ENCODE measurements around the gene FPR3.

The FPR3 gene, protein sequence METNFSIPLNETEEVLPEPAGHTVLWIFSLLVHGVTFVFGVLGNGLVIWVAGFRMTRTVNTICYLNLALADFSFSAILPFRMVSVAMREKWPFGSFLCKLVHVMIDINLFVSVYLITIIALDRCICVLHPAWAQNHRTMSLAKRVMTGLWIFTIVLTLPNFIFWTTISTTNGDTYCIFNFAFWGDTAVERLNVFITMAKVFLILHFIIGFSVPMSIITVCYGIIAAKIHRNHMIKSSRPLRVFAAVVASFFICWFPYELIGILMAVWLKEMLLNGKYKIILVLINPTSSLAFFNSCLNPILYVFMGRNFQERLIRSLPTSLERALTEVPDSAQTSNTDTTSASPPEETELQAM

DNA sequence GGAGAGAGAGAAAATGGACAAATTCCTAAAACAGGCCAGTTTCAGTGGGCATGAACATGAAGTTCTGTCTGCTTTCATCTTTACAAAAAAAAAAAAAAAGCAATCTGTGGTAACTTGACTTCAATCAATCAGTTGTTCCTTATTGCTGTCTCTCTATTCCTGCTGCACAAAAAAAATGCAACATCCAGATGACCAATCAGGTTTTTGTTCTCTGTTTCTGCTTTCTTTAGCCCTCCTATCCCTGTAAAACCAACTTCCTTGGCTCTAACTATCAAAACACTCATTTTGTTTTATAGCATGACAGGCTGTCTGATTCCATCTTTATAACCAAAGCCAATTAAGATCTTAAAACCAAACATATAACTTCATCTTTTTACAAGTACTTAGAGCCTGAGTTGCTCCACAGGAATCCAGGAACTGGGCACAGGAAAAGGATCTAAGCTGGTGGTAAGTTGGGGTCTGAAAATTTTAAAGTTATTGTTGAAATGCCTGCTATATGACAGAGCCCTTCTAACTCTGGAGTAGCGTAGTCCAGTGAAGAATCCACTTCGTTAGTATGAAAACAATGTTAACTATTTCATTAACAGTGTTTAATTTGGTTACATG lies at the start of gene FPR3:
FPR3 (plus strand) TSS at position 273 of the 606 bp plus-strand sequence. CDS start 28,592 bp downstream, outside the sequence.
- TF ChIP-seq, protein P1, sequence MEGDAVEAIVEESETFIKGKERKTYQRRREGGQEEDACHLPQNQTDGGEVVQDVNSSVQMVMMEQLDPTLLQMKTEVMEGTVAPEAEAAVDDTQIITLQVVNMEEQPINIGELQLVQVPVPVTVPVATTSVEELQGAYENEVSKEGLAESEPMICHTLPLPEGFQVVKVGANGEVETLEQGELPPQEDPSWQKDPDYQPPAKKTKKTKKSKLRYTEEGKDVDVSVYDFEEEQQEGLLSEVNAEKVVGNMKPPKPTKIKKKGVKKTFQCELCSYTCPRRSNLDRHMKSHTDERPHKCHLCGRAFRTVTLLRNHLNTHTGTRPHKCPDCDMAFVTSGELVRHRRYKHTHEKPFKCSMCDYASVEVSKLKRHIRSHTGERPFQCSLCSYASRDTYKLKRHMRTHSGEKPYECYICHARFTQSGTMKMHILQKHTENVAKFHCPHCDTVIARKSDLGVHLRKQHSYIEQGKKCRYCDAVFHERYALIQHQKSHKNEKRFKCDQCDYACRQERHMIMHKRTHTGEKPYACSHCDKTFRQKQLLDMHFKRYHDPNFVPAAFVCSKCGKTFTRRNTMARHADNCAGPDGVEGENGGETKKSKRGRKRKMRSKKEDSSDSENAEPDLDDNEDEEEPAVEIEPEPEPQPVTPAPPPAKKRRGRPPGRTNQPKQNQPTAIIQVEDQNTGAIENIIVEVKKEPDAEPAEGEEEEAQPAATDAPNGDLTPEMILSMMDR (IDR thresholded peaks at IDR 0.05; ENCODE audit: low read depth, low read length, missing control alignments), result no peak
- no peak within 1 kb of the TSS for H3K4me3 ChIP-seq (replicated peaks; ENCODE audit: low read depth, low read length)
- DNase-seq (ENCODE audit: extremely low read depth, low read depth), result no peak

DNA sequence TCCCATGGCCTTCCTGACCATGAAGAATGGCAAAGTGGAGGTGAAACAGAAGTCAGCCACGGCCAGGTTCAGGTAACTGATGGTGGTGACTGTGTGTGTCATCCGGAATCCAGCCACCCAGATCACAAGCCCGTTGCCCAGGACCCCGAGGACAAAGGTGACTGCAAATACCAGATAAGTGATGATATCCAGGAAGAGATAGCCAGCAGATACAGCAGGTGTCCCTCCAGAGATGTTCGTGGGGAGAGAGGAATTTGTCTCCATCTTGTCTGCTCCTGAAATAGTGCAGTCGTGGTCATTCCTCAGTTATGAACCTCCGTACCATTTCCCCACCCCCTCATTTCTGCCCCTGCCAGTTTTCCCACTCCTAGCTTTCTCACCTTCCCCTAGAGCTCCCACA lies 48.2 kb upstream of the FPR3 start:
- DNase-seq (ENCODE audit: extremely low read depth, low read depth), result no peak
- TF ChIP-seq, protein P1 (IDR thresholded peaks at IDR 0.05; ENCODE audit: low read depth, low read length, missing control alignments), result no peak

DNA sequence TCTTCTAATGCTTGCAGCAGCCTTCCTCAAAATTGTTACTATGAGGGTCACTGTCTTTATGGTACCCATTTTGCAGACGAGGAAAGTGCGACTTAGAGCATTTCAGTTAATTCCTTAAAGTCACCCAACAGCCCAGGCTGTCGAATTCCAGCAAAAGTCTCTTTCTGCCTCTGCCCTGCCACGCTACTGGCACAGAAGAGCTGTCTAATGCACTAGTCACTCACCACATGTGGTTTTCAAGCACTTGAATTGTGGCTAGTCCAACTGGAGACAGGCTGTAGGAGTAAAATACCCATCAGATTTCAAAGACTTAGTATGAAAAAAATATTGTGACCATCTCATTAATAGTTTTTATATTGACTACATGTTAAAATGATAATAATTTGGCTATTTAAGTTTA lies 45.0 kb upstream of the FPR3 start:
- TF ChIP-seq, protein P1 (IDR thresholded peaks at IDR 0.05; ENCODE audit: low read depth, low read length, missing control alignments), result no peak
- no peak overlapping the region for H3K4me3 ChIP-seq (replicated peaks; ENCODE audit: low read depth, low read length)
- DNase-seq (ENCODE audit: extremely low read depth, low read depth), result no peak

More for the DNA sequence above, 48.2 kb upstream of the FPR3 start:
- no peak overlapping the region for H3K4me3 ChIP-seq (replicated peaks; ENCODE audit: low read depth, low read length)

DNA sequence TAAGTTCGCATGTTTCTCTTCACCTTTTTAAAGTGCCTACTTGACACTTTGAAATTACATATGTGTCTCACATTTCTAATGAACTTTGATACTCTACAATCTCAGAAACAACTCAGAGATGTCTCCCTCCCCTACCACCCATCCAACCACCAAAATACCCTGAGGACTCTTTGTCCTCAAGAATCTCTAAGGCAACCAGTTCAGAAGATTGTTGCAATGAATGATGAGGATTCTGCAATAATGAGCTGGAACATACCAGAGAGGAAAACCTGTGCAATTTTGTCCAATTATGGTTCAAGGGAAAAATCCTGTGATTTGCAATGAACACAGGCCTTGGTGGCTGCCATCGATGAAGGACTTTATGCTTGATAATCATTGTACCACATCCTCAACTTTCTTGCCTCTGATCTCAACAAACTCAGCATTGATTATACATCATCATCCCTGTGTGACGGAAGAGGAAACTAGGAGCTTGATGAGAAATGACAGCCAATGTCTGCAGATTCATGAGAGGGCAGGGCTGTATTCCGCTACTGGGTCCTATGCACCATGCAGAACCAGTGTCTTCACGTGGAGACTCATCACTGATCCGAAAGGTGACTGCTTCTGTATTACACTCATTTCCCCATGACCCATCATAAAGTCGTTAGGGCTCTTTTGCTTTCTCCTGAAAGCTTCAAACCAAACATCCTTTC lies 44.4 kb upstream of the FPR3 start:
- TF ChIP-seq, protein P1 (IDR thresholded peaks at IDR 0.05; ENCODE audit: low read depth, low read length, missing control alignments), result no peak
- no peak for DNase-seq (ENCODE audit: extremely low read depth, low read depth)

DNA sequence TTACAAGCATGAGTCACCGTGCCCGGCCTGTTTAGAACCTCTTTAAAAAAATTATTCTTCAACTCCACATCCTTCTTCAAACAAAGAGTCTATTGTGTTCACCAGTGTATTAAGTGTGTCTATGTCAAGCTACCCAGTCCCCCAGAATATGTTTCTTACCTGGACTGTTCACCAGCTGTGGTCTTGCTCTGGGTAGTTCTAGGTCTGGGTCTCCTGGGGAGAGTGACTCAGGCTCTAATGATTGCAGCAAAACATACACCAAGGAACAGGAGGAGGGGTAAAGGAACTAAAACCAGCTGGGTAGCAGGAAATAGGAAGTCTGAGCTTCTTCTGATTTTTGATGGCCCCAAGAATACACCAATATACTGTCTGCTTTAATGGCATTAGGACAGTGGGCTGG lies 43.3 kb upstream of the FPR3 start, which contains the start of gene FPR1:
FPR1 (minus strand) TSS at position 224 of the 400 bp plus-strand sequence. CDS start 4,884 bp downstream, outside the sequence.
- DNase-seq (ENCODE audit: extremely low read depth, low read depth), result no peak
- TF ChIP-seq, protein P1 (IDR thresholded peaks at IDR 0.05; ENCODE audit: low read depth, low read length, missing control alignments), result no peak
- H3K4me3 ChIP-seq (replicated peaks; ENCODE audit: low read depth, low read length), result no peak within 1 kb of the TSS

More for the DNA sequence above, 44.4 kb upstream of the FPR3 start:
- H3K4me3 ChIP-seq (replicated peaks; ENCODE audit: low read depth, low read length), result no peak overlapping the region

DNA sequence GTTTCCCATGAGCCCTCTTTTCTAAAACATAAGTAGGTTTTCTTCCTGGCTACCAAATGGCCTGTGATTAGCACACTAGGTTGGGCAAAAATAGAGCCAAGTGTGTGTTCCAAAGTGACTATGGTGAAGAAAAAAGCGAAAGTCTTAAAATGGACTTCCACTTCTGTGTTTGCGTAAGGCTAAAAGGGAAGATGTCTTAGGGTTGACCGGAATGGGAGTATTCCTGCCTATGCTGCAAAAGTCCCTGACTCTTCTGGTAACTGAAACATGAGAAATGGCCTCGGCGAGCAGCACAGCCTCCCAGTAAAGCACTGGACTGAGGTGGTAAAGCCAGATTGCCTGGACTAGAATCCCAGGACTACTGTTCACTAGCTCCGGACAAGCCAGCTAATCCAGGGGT lies 40.8 kb upstream of the FPR3 start:
- no peak for DNase-seq (ENCODE audit: extremely low read depth, low read depth)
- no peak overlapping the region for H3K4me3 ChIP-seq (replicated peaks; ENCODE audit: low read depth, low read length)
- TF ChIP-seq, protein P1 (IDR thresholded peaks at IDR 0.05; ENCODE audit: low read depth, low read length, missing control alignments), result no peak

Data from HFF-Myc (cell line).